ENCODE results near the gene NDUFB10. TPM values are rescaled to one million over a fixed set of nuclear protein-coding genes. Genes with fewer than 3 reads are reported as not detected.

NDUFB10 gene
- total RNA-seq, 1 donor from 2014 or later = 128 TPM

DNA sequence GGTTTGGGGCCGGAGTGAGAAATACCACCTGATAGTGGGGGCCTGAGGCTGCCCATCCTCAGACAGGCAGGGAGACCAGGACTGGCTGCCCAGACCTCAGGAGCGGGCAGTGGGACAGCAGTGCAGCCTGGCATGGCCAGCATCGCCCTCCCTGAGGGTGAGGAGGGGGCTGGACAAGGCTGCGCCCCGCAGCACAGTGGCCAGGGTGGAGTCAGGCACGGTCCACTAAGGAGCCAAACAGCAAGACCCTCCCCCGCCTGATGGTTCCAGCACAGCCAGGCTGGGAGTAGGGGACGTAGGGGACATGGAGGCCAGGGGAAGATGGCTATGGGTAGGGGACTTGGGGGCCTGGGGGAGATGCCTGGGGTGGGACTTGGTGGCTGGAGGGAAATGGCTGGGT, 47.0 kb downstream of the NDUFB10 start:
- Mint-ChIP-seq H3K4me1 (peaks cover 25% of the 10 kb centered on the region), H3K27me3 (ENCODE audit: low read depth) (no peaks in the 10 kb centered on the region), H3K36me3 (ENCODE audit: low read depth) (no peaks in the 10 kb centered on the region), H3K27ac (ENCODE audit: unreplicated experiment) (no peak overlapping the region), H3K9me3 (no peaks in the 10 kb centered on the region), H3K4me3 (peak overlapping the region; percentile 81)
- DNase-seq (ENCODE audit: low read depth, low spot score) = no peak
- TF ChIP-seq, protein P1, sequence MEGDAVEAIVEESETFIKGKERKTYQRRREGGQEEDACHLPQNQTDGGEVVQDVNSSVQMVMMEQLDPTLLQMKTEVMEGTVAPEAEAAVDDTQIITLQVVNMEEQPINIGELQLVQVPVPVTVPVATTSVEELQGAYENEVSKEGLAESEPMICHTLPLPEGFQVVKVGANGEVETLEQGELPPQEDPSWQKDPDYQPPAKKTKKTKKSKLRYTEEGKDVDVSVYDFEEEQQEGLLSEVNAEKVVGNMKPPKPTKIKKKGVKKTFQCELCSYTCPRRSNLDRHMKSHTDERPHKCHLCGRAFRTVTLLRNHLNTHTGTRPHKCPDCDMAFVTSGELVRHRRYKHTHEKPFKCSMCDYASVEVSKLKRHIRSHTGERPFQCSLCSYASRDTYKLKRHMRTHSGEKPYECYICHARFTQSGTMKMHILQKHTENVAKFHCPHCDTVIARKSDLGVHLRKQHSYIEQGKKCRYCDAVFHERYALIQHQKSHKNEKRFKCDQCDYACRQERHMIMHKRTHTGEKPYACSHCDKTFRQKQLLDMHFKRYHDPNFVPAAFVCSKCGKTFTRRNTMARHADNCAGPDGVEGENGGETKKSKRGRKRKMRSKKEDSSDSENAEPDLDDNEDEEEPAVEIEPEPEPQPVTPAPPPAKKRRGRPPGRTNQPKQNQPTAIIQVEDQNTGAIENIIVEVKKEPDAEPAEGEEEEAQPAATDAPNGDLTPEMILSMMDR (conservative IDR thresholded peaks at IDR 0.05) = no peak

DNA sequence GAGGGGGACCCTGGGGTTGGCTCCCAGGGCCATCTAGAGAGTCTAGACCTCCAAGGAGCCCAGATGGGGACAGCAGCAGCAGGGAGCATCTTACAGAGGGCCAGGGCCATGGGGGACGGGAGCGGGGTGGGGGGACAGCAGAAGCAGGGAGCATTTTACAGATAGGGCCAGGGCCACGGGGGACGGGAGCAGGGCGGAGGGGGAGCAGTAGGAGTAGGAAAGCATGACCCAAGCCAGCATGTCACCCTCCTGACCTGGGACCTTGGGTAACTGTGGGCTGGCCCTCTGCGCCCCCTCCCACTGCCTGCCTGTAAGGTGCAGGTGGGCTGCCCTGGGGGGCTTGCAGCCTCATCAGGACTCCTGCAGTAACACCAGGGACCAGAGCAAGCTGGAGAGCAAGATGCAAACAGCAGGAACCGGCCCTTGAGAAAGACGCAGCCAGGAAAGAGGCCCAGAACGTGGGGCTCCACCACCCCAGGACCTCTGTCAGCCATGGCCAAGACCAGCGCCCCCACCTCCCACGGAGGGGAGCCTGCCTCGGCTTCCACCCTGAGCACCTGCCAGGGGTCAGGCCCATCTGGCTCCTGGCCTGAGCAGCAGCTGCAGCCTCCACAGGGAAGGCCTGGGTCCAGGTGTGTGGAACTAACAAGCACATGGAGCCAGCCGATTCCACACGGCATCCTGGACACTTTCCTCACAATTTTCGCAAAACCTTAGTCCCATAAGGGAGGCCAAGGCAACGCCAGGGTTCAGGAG, 47.9 kb downstream of the NDUFB10 start:
- Mint-ChIP-seq H3K4me3 (peak overlapping the region; percentile 88), H3K27ac (ENCODE audit: unreplicated experiment) (peak overlapping the region; percentile 91), H3K27me3 (ENCODE audit: low read depth) (no peaks in the 10 kb centered on the region), H3K36me3 (ENCODE audit: low read depth) (no peaks in the 10 kb centered on the region), H3K4me1 (peaks cover 25% of the 10 kb centered on the region), H3K9me3 (no peaks in the 10 kb centered on the region)
- no peak for DNase-seq (ENCODE audit: low read depth, low spot score)
- TF ChIP-seq, protein P1 (conservative IDR thresholded peaks at IDR 0.05) = no peak

DNA sequence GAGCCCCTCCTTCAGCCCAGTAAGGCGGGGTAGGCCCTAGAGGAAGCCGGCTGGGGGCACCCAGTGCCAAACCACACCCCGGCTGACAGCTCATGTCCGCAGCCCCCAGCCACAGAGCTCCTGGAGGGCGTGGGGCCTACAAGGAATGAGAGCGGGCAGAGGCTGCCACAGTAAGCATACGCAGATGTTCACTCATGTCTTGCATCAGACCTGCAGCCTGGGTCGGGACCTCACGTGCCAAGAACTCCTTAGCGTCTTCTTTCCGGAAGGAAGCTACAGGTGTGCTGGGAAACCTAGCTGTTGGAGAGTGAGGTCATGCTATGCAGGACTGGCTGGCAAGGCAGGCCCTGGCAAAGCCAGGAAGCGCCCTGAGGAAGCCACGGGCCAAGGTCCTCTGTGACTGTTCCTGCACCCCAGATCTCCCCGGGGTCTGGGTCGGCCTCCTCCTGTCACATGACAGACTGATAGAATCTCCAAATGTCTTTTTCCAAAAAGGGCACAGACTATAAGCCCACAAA, 48.7 kb downstream of the NDUFB10 start:
- no peak for DNase-seq (ENCODE audit: low read depth, low spot score)
- TF ChIP-seq, protein P1 (conservative IDR thresholded peaks at IDR 0.05) = no peak
- H3K27me3 Mint-ChIP-seq (ENCODE audit: low read depth) = no peaks in the 10 kb centered on the region
- H3K4me3 Mint-ChIP-seq = peak overlapping the region; percentile 88
- no peaks in the 10 kb centered on the region for H3K9me3 Mint-ChIP-seq
- peaks cover 25% of the 10 kb centered on the region for H3K4me1 Mint-ChIP-seq
- H3K27ac Mint-ChIP-seq (ENCODE audit: unreplicated experiment) = no peak overlapping the region
- H3K36me3 Mint-ChIP-seq (ENCODE audit: low read depth) = no peaks in the 10 kb centered on the region

DNA sequence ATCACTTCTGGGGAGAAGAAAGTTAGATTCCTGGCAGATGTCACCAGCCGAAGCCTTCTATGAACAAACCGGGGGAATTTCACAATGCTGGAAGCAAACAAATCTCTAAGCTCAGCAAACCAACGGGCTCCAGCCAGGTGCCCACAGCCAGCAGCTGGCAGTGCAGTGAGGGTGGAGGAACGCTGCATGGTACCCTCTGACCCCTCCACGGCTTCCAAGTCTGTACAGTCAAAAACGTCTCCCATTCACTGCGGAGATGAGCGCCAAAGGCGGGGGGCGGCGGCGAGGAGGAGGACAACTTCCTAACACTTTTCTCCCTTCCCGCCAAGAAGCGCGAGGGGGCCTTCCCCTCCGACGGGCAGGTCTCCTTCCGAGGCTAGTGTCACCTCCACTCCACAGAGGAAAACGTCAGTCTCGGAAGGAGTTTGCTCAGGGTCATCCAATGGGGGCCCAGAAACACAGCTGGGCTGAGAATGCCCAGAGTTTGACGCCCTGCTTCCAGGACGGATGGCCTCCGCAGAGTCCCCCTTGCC, 49.4 kb downstream of the NDUFB10 start:
- H3K27ac Mint-ChIP-seq (ENCODE audit: unreplicated experiment) = peak overlapping the region; percentile 75
- DNase-seq (ENCODE audit: low read depth, low spot score) = no peak
- no peaks in the 10 kb centered on the region for H3K27me3 Mint-ChIP-seq (ENCODE audit: low read depth)
- H3K4me3 Mint-ChIP-seq = peak overlapping the region; percentile 88
- H3K36me3 Mint-ChIP-seq (ENCODE audit: low read depth) = no peaks in the 10 kb centered on the region
- peaks cover 25% of the 10 kb centered on the region for H3K4me1 Mint-ChIP-seq
- no peaks in the 10 kb centered on the region for H3K9me3 Mint-ChIP-seq
- TF ChIP-seq, protein P1 (conservative IDR thresholded peaks at IDR 0.05) = no peak

DNA sequence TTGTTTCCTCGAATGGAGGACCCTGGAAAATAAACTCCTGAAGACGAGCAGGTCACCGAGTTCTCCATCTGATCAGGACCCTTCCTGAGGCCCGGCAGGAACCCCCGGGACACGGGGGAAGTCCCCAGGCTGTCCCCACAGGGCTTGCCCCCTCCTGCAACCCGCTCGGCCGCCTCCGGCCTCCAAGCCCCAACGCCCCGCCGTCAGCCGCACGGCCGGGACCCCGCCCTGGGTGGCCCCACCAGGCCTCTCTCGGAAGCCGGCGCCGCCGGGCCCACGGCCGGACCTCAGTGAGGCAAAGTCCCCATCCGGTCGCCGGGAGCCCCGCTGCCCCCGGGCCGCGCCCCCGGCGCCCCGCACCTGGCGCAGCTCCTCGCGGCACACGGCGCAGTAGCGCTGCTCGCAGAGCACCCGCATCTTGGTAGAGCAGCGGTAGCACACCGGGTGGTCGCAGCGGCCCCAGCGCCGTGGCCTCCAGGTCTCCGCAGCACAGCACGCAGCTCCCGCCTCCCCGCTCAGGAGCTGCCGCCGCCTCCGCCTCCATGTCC, 49.9 kb downstream of the NDUFB10 start:
- Mint-ChIP-seq H3K9me3 (no peaks in the 10 kb centered on the region), H3K27me3 (ENCODE audit: low read depth) (no peaks in the 10 kb centered on the region), H3K4me3 (peak overlapping the region; percentile 88), H3K27ac (ENCODE audit: unreplicated experiment) (no peak overlapping the region), H3K36me3 (ENCODE audit: low read depth) (no peaks in the 10 kb centered on the region), H3K4me1 (peaks cover 25% of the 10 kb centered on the region)
- no peak for DNase-seq (ENCODE audit: low read depth, low spot score)
- TF ChIP-seq, protein P1 (conservative IDR thresholded peaks at IDR 0.05) = no peak

Measured in neural crest cell (in vitro differentiated cells).